Measurements from ENCODE around the gene GLO1.

The GLO1 gene

GRCh38 chr6:38656896-38657295 is 46.0 kb downstream of the GLO1 start:
- no peak for DNase-seq

GRCh38 chr6:38654263-38654662 is 48.7 kb downstream of the GLO1 start:
- DNase-seq: no peak

- DNase-seq: no peak
Measured at GRCh38 chr6:38651121-38651784, 51.7 kb downstream of the GLO1 start.

GRCh38 chr6:38650207-38650752 is 52.7 kb downstream of the GLO1 start:
- DNase-seq: no peak

GRCh38 chr6:38649744-38650143 is 53.2 kb downstream of the GLO1 start:
- DNase-seq: no peak

- DNase-seq: no peak
Measured at GRCh38 chr6:38648629-38649028, 54.3 kb downstream of the GLO1 start.

GRCh38 chr6:38646166-38646878 is 56.6 kb downstream of the GLO1 start:
- DNase-seq: no peak

GRCh38 chr6:38644951-38645350 is 58.0 kb downstream of the GLO1 start:
- no peak for DNase-seq

GRCh38 chr6:38640216-38640909 is 62.6 kb downstream of the GLO1 start:
- DNase-seq: no peak

- DNase-seq: peak; percentile 55 to 79 (median 75)
Measured at GRCh38 chr6:38639498-38640215, 63.3 kb downstream of the GLO1 start, which contains the start of gene BTBD9. BTBD9 (minus strand) TSS chr6:38639929.

- DNase-seq: peak; percentile 14 to 52 (median 34)
Measured at GRCh38 chr6:38638941-38639497, 63.9 kb downstream of the GLO1 start.

- no peak for DNase-seq
Measured at GRCh38 chr6:38637756-38638155, 65.2 kb downstream of the GLO1 start.

- no peak for DNase-seq
Measured at GRCh38 chr6:38636027-38636426, 66.9 kb downstream of the GLO1 start.

GRCh38 chr6:38634518-38634917 is 68.4 kb downstream of the GLO1 start:
- no peak for DNase-seq

- no peak for DNase-seq
Measured at GRCh38 chr6:38632490-38632889, 70.5 kb downstream of the GLO1 start.

- DNase-seq: no peak
Measured at GRCh38 chr6:38631186-38631783, 71.7 kb downstream of the GLO1 start.
